GM18526 (cell line): Measurements from ENCODE around the gene RASIP1.

Experiments used
- POLR2A ChIP-seq: IDR thresholded peaks from 3 replicates; pipeline ENCODE4 v1.6.1; 2011; ENCODE audit not compliant: insufficient read length; ENCODE audit errors: extremely low read depth

The RASIP1 gene

GRCh38 chr19:48741129-48741999 lies 954 bp upstream of the RASIP1 start:
- TF ChIP-seq POLR2A, result no peak

- TF ChIP-seq POLR2A, result no peak
These were observed 826 bp downstream of the RASIP1 start for GRCh38 chr19:48739404-48740163.

GRCh38 chr19:48738557-48739403 lies 1.6 kb downstream of the RASIP1 start:
- no peak for TF ChIP-seq POLR2A

- TF ChIP-seq POLR2A, result no peak
These were observed 2.9 kb downstream of the RASIP1 start for GRCh38 chr19:48737360-48737998.

- no peak for TF ChIP-seq POLR2A
These were observed 5.3 kb downstream of the RASIP1 start for GRCh38 chr19:48735031-48735615.

- no peak for TF ChIP-seq POLR2A
These were observed 5.8 kb downstream of the RASIP1 start for GRCh38 chr19:48734625-48735024.

- no peak for TF ChIP-seq POLR2A
These were observed 9.0 kb downstream of the RASIP1 start for GRCh38 chr19:48731452-48731851.

DNA sequence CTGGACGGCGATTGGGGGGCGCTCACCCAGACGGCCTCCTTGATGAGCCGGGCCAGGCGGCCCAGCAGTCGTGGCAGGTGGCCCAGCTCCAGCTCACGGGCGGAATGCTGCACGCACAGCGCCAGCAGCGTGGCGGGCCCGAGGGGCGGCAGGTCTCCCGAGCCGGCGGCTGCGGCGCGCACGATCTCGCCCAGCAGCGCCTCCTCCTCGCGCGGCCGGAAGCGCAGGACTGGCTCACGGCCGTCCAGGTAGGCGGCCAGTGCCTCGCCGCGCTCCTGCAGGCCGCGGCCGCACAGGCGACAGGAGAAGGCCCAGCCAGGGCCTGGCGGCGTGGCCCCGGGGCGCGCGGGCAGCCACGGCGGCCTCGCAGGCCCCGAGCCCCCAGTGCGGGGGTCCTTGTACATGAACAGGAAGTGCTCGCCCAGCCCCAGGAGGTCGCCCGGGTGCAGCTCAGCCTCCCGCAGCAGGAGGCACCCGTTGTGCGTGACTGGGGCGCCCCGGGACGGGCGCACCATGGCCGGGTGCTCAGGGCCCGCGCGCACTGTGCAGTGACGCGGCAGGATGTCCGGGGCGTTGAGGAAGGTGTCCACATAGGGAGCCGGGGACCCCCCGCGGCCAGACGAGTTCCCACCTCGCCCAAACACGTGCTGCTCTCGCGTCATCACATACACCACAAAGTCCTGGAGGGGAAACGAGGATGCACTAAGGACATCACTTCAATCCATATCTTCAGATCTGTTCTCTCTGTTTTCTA lies 11.3 kb downstream of the RASIP1 start:
- no peak for TF ChIP-seq POLR2A

GRCh38 chr19:48726556-48726955 lies 13.9 kb downstream of the RASIP1 start:
- no peak for TF ChIP-seq POLR2A

- no peak for TF ChIP-seq POLR2A
These were observed 15.3 kb downstream of the RASIP1 start for GRCh38 chr19:48724796-48725753.

GRCh38 chr19:48722196-48722708 lies 18.2 kb downstream of the RASIP1 start:
- no peak for TF ChIP-seq POLR2A

DNA sequence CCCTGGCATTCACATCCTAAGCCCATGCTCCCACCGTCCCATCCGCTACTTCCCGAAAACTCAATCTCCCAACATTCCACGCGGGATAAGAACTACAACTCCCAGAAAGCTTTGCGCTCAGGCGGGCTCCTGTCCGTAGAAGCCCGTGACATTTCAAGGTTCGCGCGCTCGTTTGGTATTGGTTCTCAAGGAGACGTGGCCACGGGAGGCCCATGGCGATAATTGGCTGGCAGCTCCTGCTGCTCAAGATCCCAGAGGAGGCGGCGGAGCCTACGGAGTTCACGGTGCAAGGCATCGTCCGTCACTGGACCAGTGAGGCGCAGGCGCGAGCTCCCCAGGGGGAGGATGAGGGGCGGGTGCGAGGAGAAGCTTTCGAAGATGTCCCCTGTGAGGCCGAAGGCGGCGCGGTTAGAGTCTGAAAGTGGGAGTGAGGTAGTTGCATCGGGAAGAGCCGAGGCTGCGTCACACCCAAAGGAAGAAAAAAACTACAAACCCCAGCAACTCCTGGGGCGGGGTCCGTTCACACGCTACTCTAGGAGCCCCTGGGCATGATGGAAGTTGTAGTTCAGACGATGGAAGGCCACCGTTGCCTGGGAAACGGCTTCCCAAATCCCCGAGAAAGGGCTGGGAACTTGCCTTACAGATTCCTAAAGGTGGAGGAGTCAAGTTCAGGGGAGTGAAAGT lies 19.7 kb downstream of the RASIP1 start:
- peak; percentile 48 for TF ChIP-seq POLR2A
